GM11168 (cell line): ENCODE measurements around the gene SHISA2.

Experiments used
- in situ Hi-C: fragments of 300-500 bp; cut with MboI; formaldehyde crosslinking; loops from one replicate; pipeline ENCODE4 v1.12.0; 2022; ENCODE audit warnings: low sequenced_read_pairs; ENCODE audit not compliant: unreplicated experiment

Gene SHISA2

DNA sequence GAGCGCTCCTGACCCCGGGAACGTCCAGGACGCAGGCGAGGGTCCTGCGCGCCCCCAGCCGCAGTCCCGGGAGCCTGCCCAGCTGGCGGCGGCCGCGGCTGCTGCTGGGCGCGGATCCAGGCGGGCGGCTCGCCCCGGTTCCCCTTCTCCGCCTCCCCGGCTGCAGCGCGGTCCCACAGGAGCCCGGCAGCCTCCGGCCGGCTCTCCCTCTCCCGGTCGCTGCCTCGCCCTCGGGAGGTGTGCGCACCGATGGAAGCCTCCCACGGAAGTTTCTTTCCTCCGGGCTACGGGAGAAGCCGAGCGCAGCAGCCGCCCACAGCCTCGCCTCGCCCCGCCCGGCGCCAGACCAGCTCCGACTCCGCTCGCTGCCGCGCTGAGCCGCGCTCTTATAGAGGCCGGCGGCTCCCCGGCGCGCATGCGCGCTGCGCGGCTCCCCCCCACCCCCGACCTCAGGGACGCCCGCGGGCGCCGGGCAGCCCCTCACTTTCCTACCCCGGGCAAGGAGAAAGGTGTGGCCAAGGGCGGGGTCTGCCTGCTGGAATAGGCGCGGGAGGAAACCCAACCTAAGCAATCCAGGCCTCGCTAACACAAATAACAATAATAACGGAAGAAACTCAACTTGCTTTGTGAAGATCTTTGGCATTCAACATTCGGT lies at the start of gene SHISA2:
SHISA2 (minus strand) TSS at position 360 of the 655 bp plus-strand sequence. CDS start 1,041 bp downstream, outside the sequence.
- in situ Hi-C loops = loop anchor here (25.0 kb wide), 1 partner anchor 214 kb away; no protein-coding TSS in a partner anchor

DNA sequence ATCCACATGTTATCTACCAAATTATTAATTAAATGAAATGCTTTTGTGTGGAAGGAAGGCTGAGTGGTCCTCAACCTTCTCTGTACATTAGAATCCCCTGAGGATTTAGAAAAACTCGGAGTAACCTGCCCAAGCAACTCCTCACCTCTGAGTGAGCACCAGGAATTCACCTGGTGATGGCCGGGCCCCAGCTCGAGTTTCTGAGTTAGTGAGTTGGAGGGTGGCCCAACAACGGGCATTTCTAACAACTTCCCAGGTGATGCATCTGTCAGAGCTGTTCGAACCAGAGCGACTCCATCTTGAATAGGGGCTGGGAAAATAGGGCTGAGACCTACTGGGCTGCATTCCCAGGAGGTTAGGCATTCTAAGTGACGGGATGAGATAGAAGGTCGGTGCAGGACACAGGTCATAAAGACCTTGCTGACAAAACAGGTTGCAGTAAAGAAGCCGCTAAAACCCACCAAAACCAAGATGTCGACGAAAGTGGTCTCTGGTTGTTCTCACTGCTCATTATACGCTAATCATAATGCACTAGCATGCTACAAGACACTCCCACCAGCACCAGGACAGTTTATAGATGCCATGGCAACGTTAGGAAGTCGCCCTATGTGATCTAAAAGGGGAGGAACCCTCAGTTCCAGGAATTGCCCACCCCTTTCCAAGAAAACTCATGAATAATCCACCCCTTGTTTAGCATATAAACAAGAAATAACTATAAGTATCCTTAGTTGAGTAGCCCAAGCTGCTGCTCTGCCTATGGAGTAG lies 44.2 kb upstream of the SHISA2 start:
- in situ Hi-C loops = no loop called here

DNA sequence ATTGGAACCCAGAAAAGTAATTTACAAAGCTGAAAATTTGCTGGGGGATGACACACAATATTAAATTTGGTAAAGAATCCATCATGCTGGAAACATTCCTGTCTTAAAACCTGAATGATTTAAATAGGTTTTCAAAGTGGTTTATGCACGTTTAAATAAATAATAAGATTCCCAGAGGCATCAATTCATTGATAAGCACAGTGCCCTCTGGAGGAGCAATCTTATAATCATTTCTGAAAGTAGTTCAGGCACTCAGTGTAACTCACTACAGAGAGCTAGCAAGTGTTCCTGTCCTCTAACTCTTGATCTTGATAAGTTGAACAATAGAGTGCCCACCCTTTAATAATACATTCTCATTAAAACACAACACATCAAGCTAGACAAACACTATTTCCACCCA lies 43.5 kb upstream of the SHISA2 start:
- in situ Hi-C loops = no loop called here

DNA sequence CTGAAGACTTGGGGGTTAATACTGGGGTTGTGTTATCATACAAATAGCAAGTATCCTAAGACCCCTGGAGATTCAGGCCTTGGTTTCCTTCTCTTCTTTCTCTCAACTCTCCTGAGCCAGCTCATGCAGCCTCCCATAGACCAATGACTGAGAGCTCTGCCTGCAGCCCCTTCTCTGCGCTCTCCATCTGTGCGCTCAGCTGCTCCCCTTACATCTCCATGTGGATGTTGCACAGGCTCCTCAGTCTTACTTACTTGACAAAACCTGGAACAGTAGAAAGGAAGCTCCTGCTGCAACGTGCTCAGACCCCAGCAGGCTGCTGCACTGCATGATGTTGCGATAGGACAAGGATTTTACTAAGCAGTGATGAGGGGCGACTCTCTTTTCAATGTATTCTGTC lies 25.0 kb upstream of the SHISA2 start:
- in situ Hi-C loops = loop anchor here (5.0 kb wide), 1 partner anchor 1080 kb away; no protein-coding TSS in a partner anchor

DNA sequence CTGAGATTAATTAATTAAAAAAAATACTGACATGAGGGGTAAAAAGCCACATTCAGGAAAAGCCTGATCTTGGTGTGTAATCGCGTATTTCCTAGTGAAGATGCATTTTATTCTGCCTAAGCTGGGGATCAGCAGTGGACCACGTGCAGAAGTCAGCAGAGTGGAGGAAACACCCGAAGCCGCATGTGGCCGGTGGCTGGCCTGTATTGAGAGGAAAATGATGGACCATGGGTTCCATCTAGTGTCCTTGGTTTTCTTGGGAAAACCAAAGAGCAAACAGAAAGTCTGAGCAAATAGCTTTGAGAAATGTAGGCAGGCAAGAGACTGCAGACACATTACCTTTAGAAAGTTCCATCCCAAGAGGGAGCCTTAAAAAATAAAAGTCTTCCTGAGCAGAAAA lies 23.7 kb upstream of the SHISA2 start:
- in situ Hi-C loops = loop anchor here (5.0 kb wide), 1 partner anchor 1078 kb away; no protein-coding TSS in a partner anchor

DNA sequence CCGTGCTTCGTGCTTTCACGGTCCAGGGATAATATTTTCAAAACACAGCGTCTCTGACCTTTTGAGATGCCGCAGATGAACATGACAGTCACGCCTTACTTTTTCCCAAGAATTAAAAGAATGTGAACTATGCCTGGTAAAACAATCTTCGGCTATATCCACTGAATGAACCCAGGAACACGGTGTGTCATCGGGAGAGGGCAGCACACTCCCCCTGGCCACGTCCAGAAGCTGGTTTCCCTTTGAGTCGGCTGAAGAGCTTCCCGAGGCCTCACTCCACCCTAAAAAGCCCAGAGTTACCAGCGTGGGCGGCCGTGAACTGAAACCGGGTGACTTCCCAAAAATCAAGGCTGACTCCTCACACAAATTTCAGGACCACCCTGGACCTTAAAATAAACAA lies 22.9 kb upstream of the SHISA2 start:
- in situ Hi-C loops = loop anchor here (5.0 to 25.0 kb wide), 2 partner anchors 237 to 1077 kb away; no protein-coding TSS in a partner anchor

DNA sequence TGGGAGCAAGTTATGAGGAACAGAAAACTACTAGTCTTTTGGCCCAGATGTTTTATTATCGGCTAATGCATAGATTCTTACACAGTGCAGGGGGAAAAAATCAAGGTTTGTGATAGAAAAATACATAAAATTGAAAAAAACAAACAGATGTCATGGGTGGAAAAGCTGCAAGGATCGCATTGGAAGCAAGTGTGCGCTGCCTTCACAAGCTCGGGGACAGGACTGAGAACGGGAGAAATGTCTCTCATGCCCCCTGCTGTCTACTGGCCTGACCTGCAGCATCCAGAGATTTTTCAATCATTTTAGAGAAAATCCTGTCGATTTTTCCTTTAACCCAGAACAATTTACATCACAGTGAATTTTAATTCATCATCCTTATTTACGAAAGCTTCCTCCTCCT lies 20.5 kb upstream of the SHISA2 start:
- in situ Hi-C loops = loop anchor here (25.0 kb wide), 1 partner anchor 235 kb away; no protein-coding TSS in a partner anchor

DNA sequence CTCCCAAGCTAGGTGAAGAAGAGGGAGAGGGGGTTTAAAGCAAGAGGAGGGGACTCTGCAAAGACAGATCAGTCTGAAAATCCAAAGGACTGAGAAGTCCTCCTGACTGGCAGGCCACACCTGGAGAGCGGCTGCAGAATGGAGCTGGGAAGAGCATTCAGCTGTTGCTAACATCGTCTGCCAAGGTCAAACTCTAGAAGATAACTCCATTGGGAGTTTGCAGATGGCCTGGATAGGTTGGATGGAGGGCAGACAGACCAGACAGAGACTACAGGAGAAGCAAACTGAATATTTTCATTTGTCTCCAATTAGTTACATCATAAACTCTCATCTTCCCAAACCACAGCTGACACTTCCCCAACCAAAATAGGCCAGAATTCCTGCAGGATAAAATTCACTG lies 19.9 kb upstream of the SHISA2 start:
- in situ Hi-C loops = loop anchor here (25.0 kb wide), 1 partner anchor 234 kb away; no protein-coding TSS in a partner anchor

DNA sequence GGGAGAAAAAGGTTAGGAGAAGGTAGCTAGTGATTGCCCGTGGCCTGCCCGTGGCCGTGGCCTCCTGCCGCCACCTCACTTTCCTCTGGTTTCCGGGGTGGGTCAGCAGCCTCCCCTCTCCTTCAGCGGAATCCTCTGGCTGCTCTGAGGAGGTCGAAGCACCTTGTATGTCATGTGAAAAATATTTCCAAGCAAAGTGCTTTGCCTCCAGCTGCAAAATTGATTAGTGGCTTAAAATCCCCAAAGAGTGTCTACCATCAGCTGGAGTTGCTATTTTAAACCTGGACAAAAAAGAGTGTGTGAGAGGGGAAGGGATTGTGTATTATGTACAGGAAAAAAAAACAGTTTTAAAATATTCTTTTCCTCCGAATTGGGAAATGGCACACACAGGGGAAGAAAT lies 17.8 kb upstream of the SHISA2 start:
- in situ Hi-C loops = loop anchor here (5.0 to 25.0 kb wide), 2 partner anchors 232 to 497 kb away; no protein-coding TSS in a partner anchor

DNA sequence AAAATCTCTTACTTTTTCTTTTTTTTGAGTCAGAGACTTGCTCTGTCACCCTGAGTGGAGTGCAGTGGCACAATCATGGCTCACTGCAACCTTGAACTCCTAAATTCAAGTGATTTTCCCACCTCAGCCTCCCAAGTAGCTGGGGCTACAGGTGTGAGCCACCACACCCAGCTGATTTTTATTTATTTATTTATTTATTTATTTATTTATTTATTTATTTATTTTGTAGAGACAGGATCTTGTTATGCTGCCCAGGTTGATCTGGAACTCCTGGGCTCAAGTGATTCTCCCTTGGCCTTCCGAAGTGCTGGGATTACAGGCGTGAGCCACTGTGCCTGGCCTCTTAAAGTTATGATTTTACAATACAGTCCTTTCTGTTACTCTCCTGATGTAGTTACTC lies 16.6 kb upstream of the SHISA2 start:
- in situ Hi-C loops = loop anchor here (5.0 to 25.0 kb wide), 2 partner anchors 231 to 496 kb away; no protein-coding TSS in a partner anchor

DNA sequence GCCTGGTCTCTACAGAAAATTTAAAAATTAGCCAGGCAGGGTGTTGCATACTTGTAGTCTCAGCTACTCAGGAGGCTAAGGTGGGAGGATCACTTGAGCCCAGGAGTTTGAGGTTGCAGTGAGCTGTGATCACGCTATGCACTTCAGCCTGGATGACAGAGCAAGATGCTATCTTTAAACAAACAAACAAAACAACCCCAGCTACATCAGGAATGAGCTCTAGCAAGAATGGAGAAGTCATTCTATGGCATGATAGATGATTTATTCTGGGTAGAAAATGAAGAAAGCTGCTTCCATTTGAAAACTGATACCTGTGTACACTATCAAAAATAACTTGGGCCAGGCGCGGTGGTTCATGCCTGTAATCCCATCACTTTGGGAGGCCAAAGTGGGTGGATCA lies 15.8 kb upstream of the SHISA2 start:
- in situ Hi-C loops = loop anchor here (5.0 to 25.0 kb wide), 2 partner anchors 230 to 495 kb away; no protein-coding TSS in a partner anchor

DNA sequence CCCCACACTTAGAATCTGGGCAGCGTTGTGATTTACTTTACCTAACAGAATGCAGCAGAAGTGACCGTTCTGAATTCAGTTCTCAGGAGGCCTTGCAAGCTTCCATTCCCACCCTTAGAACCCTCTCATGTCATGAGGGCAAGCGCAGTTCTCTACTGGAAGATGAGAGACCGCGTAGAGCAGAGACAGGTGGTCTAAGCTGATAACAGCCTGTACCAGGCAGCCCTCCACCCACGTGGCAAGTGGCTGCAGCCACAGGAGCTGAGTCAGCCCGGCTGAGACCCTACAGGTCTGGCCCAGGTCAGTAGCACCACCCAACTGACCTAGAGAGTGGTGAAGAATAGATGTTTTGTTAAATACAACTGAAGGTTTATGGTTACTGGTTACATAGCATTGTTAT lies 14.7 kb upstream of the SHISA2 start:
- in situ Hi-C loops = loop anchor here (5.0 to 25.0 kb wide), 2 partner anchors 229 to 494 kb away; no protein-coding TSS in a partner anchor

DNA sequence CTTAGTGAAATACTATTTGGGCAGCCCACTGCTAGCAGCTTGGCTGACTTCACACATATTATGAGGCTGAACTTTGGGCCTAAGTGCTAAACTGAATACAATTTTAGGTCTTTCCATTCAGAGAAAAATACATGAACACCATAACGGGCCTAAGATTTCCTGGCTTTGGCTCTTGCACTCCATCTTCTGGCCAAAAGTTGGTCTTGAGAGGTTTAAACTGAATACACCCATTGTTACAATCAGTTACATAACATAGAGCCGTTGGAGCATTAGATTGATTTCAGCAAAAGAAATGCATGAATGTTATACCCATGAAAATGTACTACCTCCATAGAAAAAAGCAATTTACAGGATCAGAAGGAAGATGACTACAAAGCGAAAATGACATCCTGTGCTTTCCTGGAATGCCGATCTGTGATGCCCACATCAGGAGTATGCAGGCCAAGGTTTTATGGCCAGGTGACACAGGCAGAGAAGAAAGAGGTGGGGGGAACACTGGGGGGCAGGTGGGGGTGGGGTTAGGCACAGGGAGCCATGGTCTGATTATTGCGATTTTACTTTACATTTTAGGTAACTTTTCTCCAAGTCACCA lies 11.1 kb upstream of the SHISA2 start:
- in situ Hi-C loops = loop anchor here (25.0 kb wide), 1 partner anchor 226 kb away; no protein-coding TSS in a partner anchor

DNA sequence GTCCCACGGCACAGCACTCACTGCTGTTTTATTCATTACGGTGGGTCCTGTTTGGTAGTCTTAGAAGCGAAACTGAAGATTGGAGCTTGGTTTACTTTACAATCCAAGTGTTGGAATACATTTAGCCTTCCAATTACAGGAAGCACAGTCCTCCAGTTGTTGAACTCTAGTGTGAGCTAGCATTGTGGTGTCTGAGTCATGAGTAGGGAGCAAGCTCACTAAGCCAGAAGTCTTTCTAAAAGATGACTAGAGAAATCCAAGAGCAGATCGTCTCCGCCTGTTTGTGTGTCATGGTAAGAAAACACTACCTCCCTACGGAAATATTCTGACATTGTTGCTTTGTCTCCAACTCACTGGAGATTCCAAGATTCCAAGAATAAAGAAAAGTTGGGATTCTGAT lies 10.1 kb upstream of the SHISA2 start:
- in situ Hi-C loops = loop anchor here (25.0 kb wide), 1 partner anchor 225 kb away; no protein-coding TSS in a partner anchor

DNA sequence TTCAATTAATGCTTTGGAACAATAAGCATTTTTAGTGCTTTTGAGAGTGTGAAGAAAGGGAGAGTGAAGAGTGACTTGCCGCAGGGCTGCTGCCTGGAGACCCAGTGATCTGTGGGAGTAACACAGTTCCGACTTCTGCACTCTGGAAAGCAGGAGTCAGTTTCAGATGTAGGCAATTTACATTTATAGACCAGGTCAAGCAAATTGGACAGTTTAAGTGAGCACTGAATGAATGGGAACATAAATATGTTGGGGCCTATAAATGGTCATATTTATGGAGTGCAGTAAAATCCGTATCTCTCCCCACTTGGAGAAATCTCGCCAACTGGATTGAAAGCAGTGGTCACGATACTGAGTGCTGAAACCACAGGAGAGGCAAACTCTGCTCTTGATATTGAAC lies 9.4 kb upstream of the SHISA2 start:
- in situ Hi-C loops = loop anchor here (25.0 kb wide), 1 partner anchor 224 kb away; no protein-coding TSS in a partner anchor

DNA sequence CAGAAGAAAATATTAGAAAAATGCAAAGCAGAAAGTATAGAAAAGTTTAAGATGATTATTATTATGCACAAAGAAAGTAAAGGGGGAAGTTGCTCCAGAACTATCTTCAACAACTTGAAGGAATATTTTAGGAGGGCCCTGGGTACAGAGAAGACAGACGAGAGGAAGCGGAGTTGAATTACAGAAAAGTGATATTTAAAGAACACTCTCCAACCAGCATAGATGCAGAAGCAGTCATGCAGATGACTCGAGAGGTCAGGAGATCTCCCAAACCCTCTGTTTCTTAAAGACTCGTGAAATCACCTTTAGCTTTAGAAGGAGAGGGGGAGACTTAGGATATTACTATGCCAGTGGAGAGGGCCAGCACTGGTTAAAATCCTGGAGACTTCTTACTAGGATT lies 8.5 kb upstream of the SHISA2 start:
- in situ Hi-C loops = loop anchor here (25.0 kb wide), 1 partner anchor 223 kb away; no protein-coding TSS in a partner anchor

DNA sequence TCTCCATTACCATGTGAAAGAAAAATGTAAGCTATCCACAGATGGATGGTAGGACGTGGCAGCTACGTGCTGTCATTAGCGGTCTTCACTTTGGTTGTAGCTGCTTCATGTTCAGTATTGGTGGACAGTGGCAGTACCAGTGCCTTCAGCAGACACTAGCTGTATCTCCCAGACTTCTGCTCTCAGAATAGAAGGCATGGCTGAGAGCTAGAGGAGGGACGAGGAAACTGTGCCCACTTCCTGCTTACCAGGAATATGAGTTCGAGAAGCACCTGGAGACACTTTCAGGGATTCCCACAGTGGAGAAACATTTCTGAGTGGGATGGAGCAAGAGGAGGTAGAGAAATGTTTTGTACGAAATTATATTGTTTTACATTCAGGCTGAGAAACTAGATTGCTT lies 6.9 kb upstream of the SHISA2 start:
- in situ Hi-C loops = loop anchor here (25.0 kb wide), 1 partner anchor 221 kb away; no protein-coding TSS in a partner anchor

DNA sequence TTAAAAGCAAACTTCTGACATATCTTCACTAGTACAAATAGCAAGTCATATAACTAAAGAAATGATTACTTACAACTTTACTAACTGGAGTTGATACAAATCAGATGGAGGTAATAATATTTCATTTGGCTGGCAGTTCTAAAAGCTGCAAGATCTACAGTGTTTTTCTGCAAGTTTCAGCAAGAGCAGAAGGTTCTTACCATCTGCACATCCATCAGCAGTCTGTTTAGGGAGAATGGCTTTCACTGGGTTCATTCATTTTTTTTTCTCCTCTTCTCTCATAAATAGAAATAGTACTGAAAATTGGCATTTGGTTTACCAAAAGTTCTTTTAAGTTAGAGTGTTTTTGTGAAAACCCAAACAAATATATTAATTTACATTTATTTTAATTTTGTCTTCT lies 3.1 kb upstream of the SHISA2 start:
- in situ Hi-C loops = loop anchor here (25.0 kb wide), 1 partner anchor 218 kb away; no protein-coding TSS in a partner anchor

DNA sequence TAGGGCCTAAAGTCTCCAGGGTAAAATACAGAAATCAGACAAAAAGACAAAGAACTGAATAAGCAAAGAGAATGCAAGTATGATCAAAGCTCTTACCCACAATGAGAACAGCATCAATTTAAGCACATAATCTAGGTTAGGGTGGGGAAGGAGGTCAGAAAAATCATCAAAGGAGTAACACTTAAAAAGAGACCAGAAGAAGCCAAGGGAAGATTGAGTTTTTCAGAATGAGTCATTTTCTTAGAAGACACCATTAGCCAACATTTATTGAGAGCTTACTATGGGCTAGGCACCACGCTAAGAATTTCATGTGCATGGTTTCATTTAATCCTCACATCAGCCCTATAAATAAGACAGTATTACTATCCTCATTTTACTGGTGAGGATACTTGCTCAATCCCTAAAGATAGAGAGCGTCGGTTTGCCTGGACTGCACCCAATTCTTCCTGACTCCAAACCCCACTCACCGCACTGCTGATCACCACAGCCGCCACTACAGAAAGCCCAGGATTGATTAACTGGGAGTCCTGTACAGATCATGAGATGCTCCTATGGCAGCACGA lies 1.7 kb upstream of the SHISA2 start:
- in situ Hi-C loops = loop anchor here (25.0 kb wide), 1 partner anchor 216 kb away; no protein-coding TSS in a partner anchor

DNA sequence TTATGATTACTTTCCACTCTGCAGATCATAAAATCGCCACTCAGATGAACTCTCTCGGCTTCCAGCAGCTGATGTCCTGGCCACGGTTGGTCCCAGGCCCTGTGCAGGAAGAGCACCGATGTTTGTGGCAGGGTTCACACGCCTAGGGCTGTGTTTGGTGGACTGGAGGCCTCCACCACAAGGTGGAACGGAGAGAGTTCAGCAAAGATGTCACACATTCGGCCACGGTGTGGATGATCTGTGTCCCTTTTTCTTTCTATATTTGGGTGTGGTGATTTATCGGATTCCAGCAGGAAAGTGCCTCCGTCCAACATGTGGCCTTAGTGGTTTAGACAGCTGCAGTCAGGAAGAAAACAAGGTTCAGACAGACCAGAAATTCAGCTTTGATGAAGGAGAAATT lies 521 bp upstream of the SHISA2 start:
- in situ Hi-C loops = loop anchor here (25.0 kb wide), 1 partner anchor 215 kb away; no protein-coding TSS in a partner anchor
